Activated CD4-positive, alpha-beta T cell treated with anti-CD3 and anti-CD28 coated beads, Interleukin-2, Interleukin-6, amounts not matched to agents 100 ng/mL and 50 ng/mL, durations not matched to agents 16 hours and 8 hours (primary cell): ENCODE data around the gene SMARCD1.
"Not testable (repeated sequence)": the region's sequence is repeated elsewhere in the genome, so short reads cannot be mapped to it uniquely, and the experiment has no call there.

Experiments
- DNase-seq: peaks from one replicate; pipeline ENCODE4 v3.0.0-alpha.2; 2020

The SMARCD1 gene

DNA sequence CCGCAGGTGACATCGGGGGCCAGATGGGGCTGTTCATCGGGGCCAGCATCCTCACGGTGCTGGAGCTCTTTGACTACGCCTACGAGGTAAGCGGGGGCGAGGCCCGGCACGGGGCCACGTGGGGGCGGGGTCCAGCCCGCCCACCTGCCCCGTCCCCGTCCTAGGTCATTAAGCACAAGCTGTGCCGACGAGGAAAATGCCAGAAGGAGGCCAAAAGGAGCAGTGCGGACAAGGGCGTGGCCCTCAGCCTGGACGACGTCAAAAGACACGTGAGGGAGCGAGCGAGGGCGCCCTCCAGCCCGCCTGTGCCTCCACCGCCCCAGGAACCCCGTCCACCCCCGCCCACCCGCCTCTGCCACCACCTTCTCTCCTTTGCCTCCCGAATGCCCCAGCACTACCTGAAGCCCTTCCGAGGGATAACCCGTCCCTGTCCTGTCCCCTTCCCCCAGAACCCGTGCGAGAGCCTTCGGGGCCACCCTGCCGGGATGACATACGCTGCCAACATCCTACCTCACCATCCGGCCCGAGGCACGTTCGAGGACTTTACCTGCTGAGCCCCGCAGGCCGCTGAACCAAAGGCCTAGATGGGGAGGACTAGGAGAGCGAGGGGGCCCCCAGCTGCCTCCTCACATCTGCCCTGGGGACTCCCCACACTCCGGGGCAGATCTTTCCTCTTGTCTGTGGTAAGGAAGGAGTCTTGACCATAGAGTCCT is 3.9 kb upstream of the SMARCD1 start:
- DNase-seq, result no peak

DNA sequence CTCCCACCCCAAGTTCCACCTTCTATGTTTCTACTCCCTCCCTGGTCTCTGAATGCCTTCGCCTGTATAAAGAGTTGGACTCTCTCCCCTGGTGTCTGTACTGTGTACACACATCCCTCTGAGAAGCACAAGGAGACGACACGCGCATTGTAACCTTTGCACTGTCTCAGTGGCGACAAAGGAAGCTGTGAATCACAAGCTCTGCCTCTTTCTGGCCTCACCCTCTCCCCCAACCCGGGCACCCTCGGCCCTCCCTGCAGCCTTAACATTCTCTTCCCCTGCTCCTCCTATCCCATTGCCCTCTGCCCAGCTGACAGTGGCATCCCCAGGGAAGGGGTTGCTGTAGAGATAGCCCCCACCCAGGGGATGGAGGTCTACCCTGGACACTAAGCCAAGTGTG is 2.5 kb upstream of the SMARCD1 start:
- no peak for DNase-seq

DNA sequence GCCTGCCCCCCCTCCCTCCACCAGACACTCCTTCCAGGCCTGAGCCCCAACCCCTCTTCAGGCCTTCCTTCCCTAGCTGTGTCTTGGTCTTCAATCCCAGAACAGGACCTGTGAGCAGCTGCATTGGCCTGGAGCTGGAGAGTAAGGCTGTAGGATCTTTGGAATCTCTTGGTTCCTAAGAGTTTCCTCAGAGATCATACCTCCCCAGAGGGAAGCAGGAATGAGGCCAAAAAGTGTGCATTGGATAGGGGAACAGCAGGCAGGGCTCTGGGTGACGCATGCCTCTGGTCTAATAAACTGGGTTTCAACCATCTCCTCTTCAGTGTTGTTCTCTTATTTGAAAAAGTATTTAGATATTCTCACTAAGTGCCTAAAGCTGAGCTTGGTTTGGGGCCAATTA is 1.8 kb upstream of the SMARCD1 start:
- no peak for DNase-seq

- not testable (repeated sequence) for DNase-seq
These were observed 750 bp upstream of the SMARCD1 start for GRCh38 chr12:50084409-50084774.

DNA sequence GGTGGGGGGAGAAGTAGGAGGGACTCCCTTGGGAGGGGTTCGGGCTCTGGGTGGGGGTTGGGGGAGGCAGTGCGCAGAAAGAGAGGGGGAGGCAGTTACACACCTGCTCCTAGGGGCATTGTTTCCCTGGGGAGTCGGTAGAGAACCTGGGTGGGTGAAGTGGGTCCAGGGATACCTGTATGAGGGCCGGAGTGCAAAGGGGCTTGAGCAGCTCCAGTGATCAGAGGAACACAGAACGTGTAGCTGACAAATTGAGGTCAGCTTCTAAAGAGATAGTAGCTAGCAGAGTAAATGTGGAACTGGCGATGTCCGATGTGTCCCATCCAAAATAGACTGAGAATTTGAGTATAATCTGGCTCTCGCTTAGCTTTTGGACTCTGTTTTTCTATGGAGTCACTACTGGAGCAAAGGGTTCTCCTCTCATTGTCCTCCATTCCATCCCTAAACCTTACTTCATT is 502 bp downstream of the SMARCD1 start:
- no peak for DNase-seq

DNA sequence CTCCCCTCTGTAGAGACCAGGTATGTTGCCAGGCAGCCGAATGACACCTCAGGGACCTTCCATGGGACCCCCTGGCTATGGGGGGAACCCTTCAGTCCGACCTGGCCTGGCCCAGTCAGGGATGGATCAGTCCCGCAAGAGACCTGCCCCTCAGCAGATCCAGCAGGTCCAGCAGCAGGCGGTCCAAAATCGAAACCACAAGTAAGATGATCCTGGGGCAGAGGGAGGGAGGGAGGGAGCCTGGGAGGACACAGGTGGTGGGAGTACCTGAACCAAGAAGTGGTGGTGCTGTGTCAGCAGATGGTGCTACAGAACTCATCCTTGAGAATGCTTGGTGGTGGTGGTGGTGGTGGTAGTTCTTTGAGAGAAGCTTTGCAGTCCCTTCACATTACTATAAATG is 1.0 kb downstream of the SMARCD1 start:
- no peak for DNase-seq

DNA sequence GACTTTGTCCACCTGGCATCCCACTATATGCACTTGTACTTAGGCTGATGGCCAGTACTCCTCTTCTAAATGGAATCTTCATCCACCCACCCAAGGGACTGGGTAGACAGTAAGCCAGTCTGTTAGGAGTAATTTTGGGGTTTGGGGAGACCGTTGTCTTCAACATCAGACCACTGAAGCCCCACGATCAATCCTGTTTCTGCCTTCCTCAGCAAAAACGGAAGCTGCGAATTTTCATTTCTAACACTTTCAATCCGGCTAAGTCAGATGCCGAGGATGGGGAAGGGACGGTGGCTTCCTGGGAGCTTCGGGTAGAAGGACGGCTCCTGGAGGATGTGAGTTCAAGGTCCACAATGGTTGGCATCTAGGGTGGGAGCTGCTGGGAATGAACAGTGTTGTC is 2.0 kb downstream of the SMARCD1 start:
- DNase-seq, result no peak

DNA sequence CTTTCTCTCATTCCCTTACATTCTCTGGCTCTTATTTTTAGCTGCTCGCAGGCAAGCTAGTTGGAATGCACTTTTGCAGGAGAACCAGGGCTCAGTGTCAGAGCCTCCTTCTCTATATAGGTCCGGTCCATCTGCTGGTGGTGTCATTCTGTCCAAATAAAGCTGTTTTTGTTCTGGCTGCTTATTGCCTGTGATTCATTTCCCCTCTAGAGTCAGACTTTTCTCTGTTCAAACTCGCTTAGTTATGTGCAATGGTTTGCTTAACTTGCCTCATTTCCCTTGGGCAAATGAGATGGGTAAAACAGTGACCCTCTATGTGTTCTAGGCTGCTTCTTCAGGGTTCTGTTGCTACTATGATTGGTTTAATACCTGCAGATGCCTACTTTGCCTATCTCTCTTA is 2.9 kb downstream of the SMARCD1 start:
- peak; percentile 23 for DNase-seq

DNA sequence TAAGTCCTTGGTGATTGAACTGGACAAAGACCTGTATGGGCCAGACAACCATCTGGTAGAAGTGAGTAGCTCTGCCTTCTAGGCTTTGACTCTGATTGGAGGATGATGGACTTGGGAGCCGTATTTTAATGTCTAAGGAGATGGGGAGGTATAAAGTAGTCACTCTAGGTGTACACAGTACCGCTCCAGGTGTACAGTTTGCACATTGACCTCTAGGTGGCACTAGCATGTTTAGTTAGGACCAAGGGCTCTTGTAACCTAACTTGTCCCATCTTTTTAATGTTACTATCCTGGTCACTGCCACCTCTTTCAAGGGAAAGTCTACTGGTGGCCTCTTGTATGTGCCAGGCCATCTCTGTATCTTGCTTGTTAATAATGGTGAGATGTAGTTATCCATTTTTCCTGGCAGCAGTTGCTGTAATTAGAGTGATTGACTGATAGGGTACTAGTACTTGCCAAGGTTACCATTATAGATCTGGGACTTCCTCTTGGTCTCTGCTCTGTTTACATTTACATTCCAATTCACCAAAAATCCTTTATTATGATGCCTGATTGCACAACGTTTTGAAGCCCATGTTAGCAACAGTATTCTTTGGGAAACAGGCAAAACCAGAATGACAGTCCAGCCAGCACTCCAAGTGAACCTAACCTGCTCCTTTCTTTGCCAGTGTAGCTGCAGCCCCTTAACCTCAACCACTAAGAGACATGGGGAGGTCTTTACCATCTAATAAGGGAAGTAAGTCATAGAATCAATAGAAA is 3.6 kb downstream of the SMARCD1 start:
- DNase-seq, result peak; percentile 77

DNA sequence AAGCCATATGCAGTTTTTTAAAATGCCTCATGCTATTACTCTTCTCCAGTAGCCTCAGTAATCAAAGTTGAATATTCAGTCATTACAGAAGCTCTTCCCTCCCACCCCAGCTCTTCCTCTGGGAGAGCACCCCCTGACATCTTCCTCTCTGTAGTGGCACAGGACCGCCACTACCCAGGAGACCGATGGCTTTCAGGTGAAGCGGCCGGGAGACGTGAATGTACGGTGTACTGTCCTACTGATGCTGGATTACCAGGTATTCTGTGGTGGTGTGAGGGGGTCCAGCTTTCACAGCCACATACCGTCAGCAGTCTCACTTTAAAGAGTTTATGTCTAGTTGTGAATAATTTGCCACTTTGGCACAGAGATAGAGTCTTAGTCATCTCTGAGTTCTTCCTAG is 4.6 kb downstream of the SMARCD1 start:
- DNase-seq, result no peak

- no peak for DNase-seq
These were observed 5.2 kb downstream of the SMARCD1 start for GRCh38 chr12:50090391-50090790.

DNA sequence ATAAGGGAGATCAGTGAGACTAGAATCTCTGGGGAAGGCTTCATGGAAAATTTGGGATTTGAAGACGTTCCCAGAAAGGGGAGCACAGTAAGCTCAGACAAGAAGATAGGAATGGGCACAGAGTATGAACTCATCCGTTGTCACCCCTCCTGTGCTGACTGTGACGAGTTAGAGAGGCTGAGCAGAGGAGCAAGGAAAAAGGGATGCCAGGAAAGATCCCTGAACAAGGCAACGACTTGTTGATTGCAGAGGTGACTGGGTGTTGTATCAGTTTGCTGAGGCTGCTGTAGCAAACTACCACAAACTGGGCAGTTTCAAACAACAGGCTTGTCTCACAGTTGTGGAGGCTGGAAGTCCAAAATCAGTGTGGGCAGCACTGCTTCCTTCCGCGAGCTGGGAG is 12.8 kb downstream of the SMARCD1 start:
- DNase-seq, result no peak

DNA sequence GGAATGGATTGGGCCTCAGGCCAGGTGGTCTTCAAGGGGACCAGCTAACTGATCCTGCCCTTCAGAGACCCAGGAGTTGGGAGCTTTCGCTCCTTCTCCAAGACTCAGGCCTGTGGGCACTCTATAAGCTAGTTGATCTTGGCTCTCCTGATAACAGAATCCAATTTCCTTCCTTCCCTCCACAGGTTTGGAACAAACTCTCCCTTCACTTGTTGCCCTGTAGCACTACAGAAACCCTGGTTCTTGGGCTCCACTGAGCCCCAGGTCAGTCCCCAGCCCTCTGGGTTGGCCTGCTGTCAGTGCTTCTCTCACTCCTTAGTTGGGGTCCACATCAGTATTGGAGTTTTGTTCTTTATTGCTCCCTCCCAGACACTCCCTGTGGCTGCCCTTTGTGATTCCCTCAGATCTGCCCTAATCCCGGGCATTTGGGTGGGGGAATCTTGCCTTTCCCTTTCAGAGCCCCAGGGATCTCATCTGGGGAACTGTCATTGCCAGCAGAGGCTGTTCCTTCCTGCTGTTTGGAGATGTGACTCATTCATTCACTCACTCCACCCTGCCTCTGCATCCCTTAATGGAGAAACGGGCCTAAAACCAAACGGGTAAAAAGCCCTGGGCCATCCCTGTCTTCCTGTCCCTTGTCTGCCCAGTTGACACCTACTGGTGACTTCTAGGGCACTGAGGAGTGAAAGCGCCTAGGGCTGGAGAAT is 14.3 kb downstream of the SMARCD1 start:
- no peak for DNase-seq

DNA sequence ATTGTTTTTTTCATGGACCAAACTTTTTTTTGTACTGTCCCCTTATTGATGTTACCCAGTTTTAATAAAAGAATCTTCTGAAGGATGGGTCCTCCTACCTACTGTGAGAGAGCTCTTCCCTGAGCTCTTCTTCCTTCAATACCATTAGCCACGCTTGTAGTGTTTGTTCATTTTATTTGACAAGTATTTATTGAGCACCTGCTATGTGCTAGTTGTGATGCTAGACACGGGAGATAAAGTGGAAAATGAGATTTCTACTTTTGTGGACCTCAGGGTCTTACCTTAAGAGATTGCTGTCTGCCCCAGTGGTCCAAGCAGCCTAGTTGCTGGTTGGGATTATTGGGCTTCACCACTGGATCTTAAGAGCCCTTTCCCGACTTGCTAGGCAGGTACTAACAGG is 15.4 kb downstream of the SMARCD1 start:
- DNase-seq, result no peak

- no peak for DNase-seq
These were observed 16.5 kb downstream of the SMARCD1 start for GRCh38 chr12:50101663-50102062.

- DNase-seq, result no peak
These were observed 17.0 kb downstream of the SMARCD1 start for GRCh38 chr12:50102131-50102531.

GRCh38 chr12:50102646-50103309 is 17.6 kb downstream of the SMARCD1 start:
- no peak for DNase-seq

DNA sequence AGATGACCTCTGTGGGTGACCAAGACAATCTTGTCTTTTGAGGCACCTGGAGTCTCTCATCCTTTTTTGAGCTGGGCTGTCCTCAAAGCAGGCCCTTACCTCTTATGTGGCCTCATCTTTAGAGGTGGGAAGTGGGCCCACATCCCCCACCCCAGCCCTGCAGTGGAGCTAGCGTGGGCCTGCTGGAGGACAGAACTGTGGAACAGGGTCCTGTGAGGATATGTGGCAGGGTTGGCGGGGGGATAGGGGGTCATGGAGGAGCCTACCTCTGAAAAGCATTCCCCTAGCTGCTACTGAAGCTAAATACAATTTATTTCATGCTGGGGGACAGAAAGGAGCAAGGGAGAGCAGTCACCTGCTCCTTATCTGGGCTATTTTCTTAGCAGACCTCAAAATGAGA is 18.2 kb downstream of the SMARCD1 start:
- DNase-seq, result no peak

DNA sequence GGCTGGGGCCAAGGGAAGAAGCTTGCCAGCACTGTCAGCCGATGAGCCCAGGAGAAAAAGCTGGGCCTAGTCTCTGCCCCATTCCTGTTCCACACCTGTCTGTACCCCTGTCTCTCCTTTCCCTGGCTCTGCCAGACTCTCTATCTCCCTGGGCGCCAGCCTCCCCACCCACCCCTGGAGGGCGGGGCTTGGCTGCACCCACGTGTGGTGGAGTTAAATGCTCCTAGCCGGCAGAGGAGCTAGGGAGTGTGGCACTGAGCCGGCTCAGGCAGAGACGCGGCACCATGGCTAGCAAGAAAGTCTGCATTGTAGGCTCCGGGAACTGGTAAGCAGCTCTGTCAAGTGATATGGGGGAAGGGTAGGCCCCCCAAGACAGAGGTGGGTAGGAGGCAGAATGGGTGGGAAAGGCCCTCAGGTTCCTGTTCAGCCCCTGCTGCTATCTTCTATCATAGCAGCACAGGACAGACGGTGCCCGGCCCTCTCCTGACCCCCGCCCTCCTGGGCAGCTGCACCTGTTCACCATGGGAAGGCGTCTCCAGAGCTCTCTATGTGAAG is 18.7 kb downstream of the SMARCD1 start, which contains the start of gene GPD1:
TSS of gene GPD1 (plus strand) at position 242 of the 555 bp plus-strand sequence. CDS start at position 285, 43 bp downstream.
- DNase-seq, result no peak

DNA sequence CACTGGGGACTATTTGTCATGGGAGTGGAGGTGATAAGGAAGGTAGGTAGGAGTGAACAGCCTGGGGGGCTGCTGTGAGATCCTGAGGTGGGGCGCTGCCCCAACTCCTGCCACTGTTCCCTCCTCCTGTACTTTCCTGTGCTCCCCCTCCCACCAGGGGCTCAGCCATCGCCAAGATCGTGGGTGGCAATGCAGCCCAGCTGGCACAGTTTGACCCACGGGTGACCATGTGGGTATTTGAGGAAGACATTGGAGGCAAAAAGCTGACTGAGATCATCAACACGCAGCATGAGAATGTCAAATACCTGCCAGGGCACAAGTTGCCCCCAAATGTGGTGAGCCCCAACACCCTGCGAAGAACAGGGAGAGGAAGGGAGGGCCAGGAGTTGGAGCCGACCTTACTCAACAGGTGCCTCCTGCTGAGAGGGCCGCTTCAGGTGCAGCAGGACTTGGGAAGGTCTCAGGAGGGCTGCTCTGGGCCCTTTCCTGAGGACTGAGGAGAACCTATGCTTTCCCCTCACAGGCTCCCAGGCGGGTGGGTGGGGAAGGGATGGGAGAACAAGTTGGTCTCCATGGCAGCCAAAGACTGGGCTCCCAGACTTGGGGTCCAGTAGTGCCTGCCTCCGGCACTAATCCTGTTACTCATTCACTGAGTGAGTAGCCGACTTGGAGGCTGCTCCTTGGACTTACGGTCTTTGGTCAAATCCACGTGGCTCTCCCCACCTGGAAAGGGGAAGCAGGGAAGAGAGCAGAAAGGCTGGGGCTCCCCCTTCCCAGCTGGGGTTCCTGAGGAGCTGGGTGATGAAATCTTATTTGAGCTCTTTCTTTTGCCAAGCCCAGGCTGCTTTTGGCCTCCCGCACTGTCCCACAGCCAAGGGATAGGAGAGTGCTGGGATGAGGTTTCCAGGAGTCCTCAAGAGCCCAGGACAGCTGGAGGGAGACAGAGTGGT is 19.6 kb downstream of the SMARCD1 start:
- DNase-seq, result no peak

DNA sequence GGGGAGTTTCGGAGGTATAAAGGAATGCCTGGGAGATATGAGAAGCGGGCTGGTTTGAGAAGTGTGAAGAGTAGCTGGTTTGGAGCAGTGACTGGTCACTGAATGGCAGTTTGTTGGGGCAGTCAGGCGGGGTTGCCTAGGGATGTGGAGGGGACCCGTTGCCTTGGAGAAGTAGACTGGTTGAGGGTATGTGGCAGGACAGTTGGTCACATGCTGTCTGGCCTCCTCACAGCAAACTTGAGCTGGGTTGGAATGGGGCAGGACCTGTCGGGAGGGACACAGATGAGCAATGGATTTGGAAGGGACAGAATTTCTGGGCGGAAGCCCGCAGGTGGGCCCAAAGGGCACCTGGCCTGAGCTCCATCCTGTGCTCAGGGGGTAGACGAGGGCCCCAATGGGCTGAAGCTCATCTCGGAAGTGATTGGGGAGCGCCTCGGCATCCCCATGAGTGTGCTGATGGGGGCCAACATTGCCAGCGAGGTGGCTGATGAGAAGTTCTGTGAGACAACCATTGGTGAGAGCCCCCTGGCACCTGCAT is 20.8 kb downstream of the SMARCD1 start:
- DNase-seq, result no peak
